ENCODE results near the gene FRZB.
"Not testable (repeated sequence)": the region's sequence is repeated elsewhere in the genome, so short reads cannot be mapped to it uniquely, and the experiment has no call there.

Gene FRZB

DNA sequence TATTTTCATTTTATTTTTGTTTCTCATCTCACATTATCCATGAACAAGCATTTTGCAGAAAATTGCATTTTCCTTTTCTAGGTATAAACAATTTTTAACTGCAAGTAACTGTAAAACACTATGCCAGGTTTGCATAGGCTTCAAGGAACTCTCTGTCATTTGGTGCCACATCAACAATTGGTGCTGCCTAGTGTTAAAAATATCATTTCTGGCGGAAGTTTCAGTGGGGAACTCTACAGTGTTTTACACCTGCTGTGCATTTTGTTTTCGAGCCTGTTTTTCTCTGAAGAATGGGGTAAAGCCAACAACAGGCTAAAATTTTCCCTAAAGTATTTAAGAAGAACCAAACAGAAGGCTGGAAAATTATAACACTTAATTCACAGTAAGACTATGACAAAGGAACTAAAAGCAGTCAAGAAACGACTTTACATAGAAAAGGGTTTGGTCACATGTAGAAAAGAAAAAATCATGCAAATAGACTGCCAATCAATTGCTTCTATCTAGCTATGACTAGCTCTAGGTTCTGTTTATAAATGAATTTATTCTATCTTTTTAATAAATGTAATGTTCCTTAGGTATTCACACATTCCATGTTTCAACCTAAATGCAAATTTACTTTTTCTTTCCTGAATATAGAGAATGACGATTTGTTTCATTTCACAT, 21.4 kb upstream of the FRZB start:
- DNase-seq, result no peak

DNA sequence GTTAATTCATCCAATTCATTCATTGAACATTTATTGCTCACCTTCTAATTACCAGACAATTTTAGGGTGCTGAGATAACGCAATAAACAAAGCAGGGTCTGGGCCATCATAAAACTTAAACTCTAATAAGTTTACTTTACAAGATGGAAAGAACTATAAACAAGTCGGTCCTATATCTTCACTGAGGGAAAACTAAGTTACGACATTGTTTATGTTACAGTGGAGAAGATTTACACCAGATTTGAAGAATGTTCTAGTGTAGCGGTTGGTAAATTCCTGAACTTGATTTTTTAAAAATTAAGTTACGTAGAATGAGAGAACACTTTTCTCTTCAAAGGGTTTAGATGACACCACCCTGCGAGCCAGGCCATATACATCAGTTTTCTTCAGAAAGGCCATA, 20.7 kb upstream of the FRZB start:
- DNase-seq, result no peak

DNA sequence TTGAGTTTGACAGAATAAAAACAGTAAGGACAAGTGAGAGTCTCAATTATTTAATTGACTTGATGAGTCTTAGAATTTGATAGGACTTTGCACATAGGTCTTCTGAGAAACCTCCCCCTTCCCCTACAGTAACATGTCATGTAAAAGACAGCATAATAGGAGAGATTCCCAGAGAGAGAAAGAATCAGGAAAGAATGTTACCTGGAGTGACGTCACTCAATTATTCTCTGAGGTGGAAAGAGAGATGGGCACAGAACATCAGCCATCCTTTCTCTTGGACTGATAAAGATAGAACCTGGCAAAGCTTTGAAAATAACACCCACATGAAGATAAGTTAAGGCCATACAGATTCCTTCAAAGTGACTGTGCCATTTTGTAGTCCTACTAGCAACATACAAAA, 19.3 kb upstream of the FRZB start:
- DNase-seq, result no peak

DNA sequence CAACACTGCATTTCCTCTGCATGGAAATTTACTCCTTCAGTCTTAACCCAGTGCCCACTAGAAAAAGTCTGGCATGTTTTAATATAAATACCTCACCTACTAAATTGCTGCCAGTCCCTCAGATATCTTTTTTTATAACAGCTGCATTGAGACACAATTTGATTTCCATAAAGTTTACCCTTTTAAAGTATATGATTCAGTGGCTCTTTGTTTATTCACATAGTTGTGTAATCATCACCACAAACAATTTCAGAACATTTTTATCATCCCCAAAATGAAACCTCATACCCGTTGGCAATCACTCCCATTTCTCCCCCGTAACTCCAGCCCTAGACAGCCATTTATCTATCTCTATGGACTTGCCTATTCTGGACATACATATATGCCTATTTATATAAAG, 17.0 kb upstream of the FRZB start:
- no peak for DNase-seq

- DNase-seq, result not testable (repeated sequence)
Observed at GRCh38 chr2:182880100-182880499, 13.7 kb upstream of the FRZB start.

- DNase-seq, result not testable (repeated sequence)
Observed at GRCh38 chr2:182876653-182877052, 10.2 kb upstream of the FRZB start.

- DNase-seq, result no peak
Observed at GRCh38 chr2:182870227-182870626, 3.8 kb upstream of the FRZB start.

DNA sequence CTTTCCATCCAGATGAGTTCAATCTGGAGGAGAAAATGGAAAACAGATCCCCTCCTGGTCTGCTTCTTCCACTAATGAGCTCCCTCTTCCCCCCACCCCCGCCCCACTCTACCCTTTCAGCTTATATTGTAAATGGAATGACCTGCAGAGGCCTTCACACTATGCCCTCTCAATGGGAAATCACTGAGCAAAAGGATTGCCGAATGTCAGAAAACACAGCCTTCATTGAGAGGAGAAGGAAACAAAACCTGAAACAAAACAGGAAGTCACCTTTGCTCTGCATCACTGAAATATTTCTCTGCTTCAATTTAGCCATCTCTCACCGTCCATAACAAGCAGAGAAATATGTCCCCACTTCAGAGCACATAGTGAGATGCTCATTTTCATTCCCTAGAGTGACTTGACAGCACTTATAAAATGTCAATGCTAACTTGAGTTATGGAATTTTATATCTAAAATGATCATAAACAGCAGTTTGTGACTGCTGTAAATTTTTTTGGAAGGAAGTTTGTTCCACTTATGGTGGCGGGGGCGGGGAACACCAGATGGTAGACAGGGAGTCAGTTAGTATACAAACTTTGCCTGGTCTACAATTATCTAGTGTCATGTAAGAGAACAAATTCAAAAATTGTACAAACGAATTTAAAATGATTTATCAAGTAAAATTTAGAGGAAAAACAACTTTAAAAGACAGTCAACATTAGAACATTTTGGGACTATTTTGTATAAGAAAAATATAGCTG, 1.8 kb upstream of the FRZB start:
- DNase-seq, result no peak

DNA sequence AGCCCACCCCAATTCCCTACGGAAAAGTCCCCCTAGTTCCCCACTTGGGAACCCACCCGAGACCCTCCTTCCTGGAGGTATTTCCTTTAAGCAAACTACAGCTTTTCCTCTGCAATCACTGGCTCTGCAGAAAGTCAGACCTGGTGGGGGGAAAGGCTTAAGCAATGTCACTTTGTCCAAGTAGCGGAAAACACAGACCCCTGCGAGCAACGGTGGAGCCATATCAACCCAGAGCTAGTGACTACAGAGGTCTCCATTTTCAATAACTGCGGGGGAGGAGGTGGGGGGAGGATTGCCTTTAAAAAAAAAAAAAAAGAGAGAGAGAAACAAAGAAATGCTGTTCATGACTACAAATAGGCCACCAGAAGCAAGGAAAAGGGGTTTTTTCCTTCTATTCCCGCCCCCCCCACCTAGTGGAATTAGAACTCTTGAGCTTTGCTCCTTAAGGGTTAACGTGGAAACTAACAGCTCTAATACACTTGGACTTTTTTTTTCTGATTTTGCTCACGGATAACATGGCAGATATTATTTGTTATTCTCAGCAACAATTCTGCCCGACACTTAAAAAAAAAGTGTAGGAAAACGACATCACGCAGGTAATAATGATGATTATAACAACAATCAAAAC, 1.1 kb upstream of the FRZB start:
- DNase-seq, result no peak

DNA sequence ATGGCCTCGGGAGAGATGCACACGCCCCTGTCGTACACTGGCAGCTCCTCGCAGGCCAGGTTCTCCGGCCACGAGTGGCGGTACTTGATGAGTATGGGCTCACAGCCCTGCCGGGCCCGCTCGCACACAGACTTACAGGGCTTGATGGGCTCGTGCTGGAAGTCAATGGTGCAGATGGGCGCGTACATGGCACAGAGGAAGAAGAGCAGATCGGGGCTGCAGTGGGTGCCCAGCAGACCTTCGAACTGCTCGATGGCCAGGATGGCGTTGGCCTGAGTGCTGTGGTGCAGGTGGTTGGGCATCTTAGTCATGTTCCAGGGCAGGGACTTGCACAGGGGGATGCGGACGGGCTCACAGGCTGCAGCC, 359 bp downstream of the FRZB start:
- no peak for DNase-seq

- DNase-seq, result no peak
Observed at GRCh38 chr2:182864949-182865570, 1.4 kb downstream of the FRZB start.

DNA sequence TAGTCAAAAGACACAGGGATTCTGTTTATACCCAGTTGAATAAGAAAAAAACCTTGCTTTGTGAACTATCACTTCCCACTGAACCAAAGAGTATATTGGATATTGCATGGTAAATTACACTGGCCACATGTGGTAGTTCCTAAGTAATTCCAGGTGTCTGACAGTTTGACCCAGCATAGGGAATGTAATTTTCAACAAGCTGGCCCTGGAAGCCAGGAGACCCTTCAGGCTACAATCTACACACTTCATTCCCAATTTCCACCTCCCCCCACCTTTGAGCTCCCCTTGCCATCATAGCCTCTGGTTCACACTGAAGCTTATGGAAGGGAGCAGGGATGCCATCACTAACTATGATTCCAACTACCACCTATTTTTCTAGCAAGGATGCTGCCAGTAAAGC, 2.8 kb downstream of the FRZB start:
- no peak for DNase-seq

DNA sequence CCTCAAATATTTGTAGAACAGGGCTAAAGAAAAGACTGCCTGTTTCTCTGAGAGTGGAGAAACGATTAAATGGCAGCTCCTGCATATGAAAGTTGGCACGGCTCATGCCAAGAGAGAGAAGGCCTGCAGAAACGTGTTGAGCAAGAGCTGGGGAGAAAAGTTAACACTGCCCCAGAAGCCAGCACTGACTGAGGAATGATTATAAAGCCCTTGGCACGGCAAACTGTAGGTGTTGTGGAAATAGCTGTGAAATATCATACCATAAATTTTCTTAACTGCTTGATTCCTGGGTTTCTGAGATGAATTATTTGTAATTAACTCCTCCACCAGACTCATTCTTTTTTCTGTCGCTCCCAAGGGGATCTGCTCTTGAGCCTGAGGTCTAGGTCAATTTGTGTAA, 4.3 kb downstream of the FRZB start:
- no peak for DNase-seq

GRCh38 chr2:182860858-182861257, 5.6 kb downstream of the FRZB start:
- no peak for DNase-seq

- DNase-seq, result no peak
Observed at GRCh38 chr2:182858671-182859070, 7.8 kb downstream of the FRZB start.

- no peak for DNase-seq
Observed at GRCh38 chr2:182855376-182855775, 11.1 kb downstream of the FRZB start.

DNA sequence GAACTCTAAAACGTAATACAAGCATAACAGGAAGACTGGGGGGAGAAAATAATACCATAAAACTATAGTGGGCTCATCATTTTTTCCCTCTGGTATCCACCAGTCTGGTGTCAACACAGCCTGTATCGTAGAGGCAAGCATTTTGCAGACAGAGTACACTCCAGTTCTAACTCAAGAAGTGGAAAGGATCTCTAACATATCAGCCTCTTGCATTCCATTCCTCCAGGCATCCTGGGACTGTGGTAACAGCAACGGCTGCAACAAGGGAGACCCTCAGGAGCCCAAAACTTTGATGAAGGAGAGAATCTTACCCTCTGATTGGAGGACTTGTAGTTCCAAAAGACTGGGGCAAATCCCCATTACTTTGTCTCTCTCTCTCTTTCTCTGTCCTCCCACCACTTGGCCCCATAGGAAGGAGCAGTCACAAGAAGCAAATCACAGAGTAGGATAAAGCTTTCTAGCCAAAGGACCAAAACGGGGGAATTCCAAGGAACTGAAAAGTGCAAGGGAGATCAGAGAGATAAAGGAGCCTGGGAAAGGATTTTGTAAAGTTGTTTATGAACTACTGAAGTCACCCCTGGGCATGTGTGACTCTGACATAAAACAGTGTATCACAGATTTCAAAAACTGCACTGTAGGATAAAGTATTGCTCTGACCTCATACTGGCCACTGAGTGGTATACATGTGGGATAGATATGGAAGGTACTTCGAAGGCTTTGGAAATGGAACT, 11.9 kb downstream of the FRZB start:
- no peak for DNase-seq

GRCh38 chr2:182852801-182853200, 13.6 kb downstream of the FRZB start:
- no peak for DNase-seq

GRCh38 chr2:182852090-182852489, 14.3 kb downstream of the FRZB start:
- DNase-seq, result no peak

- DNase-seq, result no peak
Observed at GRCh38 chr2:182845794-182846417, 20.5 kb downstream of the FRZB start.

DNA sequence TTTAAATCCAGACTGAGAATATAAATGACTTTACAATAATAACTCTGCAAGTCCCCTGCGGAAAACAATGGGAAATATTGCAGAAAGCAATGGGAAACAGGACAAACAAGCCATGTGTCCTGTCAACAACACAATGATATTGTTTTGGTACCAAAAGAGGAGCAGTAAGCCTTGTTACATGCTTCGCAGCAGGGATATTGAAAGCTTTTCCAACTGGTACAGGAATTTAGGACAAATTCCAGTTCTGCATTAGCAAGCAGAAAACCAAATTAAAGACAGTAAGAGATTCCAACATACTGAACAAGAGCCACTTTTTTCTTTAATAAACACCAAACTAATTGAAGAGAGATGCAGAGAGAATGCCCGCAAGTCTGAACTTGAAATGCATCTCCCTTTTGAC, 30.0 kb downstream of the FRZB start:
- no peak for DNase-seq

DNA sequence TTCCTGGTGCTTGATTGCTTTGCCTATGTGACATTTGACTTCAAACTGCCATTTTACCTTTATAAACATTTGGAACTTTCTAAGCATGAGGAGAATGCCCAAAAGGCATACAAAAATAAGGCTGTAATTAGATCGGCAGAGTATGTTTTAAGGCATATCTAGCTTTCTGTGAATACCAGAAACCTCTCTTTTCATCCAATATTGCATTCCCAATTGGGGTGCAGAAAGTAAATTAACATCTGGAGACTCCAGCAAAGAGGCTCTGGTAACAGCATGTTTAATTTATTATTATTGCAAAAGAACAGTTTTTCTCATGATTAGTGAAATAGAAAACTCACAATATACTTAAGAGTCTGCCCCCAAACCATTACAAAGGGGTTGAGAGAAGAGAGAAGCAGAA, 32.1 kb downstream of the FRZB start:
- DNase-seq, result no peak

Data from stimulated activated CD4-positive, alpha-beta T cell treated with anti-CD3 and anti-CD28 coated beads, Interleukin-4, amount 100 ng/mL, for 4 hours (primary cell).